ENCODE results near the gene ZBTB3. TPM values are rescaled to one million over a fixed set of nuclear protein-coding genes. Genes with fewer than 3 reads are reported as not detected.
"Not testable (repeated sequence)": the region's sequence is repeated elsewhere in the genome, so short reads cannot be mapped to it uniquely, and the experiment has no call there.

The ZBTB3 gene
- total RNA-seq, 1 experiment from 2014 or later, result 7.1 TPM

DNA sequence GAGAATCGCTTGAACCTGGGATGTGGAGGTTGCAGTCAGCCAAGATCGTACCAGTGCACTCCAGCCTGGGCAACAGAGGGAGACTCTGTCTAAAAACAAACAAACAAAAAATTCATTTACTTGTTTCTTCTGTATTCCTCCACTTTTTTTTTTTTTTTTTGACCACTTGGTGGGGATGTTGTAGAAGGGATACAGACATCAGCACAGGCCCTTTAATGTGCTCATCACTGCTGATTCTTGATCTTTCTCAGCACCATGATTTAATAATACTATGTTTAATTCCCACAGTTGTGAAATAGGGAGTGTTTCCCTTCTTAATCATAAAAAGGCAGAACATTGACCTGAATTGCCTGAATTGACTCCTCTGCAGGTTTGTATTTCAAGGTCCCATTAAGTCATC, 21.1 kb downstream of the ZBTB3 start:
- intact Hi-C loops (cut with micrococcal nuclease), result loop anchor here (1.0 to 2.0 kb wide), 3 partner anchors 36 to 108 kb away; partner anchors contain the start of gene TMEM179B
- H3K27me3 Mint-ChIP-seq (ENCODE audit: insufficient read depth, unreplicated experiment), result no peaks in the 10 kb centered on the region
- no peak overlapping the region for H3K4me3 Mint-ChIP-seq (ENCODE audit: unreplicated experiment)
- H3K36me3 Mint-ChIP-seq (ENCODE audit: insufficient read depth, unreplicated experiment), result peaks cover 70% of the 10 kb centered on the region
- no peaks in the 10 kb centered on the region for H3K9me3 Mint-ChIP-seq (ENCODE audit: unreplicated experiment)
- BruUV-seq (replicated peaks), result no TSS peak
- no peaks in the 10 kb centered on the region for H3K4me1 Mint-ChIP-seq (ENCODE audit: insufficient read depth, unreplicated experiment)
- POLR2A ChIA-PET, result interaction anchor here (0.9 to 1.3 kb wide), 2 partner anchors 55 to 108 kb away, joined by 3 to 4 read pairs; partner anchors contain the start of gene TMEM179B
- TF ChIP-seq CTCF (IDR thresholded peaks at IDR 0.05; ENCODE audit: unreplicated experiment), result peak; percentile 42
- peak; percentile 57 for DNase-seq (ENCODE audit: unreplicated experiment)
- CTCF ChIA-PET, result interaction anchor here (0.6 to 1.6 kb wide), 9 partner anchors 9 to 127 kb away, joined by 3 to 8 read pairs (median 4); partner anchors contain the start of gene TMEM179B
- no peak overlapping the region for H3K27ac Mint-ChIP-seq (ENCODE audit: low read depth, unreplicated experiment)

- H3K4me3 Mint-ChIP-seq (ENCODE audit: unreplicated experiment), result peak overlapping the region; percentile 92
- BruUV-seq (replicated peaks); H3K27me3 Mint-ChIP-seq (ENCODE audit: insufficient read depth, unreplicated experiment); H3K9me3 Mint-ChIP-seq (ENCODE audit: unreplicated experiment); intact Hi-C loops (cut with micrococcal nuclease); H3K4me1 Mint-ChIP-seq (ENCODE audit: insufficient read depth, unreplicated experiment); DNase-seq (ENCODE audit: unreplicated experiment): not testable (repeated sequence)
- POLR2A ChIA-PET, result interaction anchor here (0.6 to 10.3 kb wide), 23 partner anchors 18 to 204 kb away, joined by 3 to 197 read pairs (median 19); partner anchors contain the start of genes B3GAT3, BSCL2, C11orf98 and CSKMT
- CTCF ChIA-PET, result interaction anchor here (1.0 to 1.7 kb wide), 5 partner anchors 23 to 131 kb away, joined by 3 to 9 read pairs (median 3); no protein-coding TSS in a partner anchor
- H3K27ac Mint-ChIP-seq (ENCODE audit: low read depth, unreplicated experiment), result peak overlapping the region; percentile 54
- peaks cover 65% of the 10 kb centered on the region for H3K36me3 Mint-ChIP-seq (ENCODE audit: insufficient read depth, unreplicated experiment)
Observed at GRCh38 chr11:62730076-62730475, 23.9 kb downstream of the ZBTB3 start.

- intact Hi-C loops (cut with micrococcal nuclease), result loop anchor here (2.0 kb wide), 1 partner anchor 134 kb away; no protein-coding TSS in a partner anchor
- TF ChIP-seq CTCF (IDR thresholded peaks at IDR 0.05; ENCODE audit: unreplicated experiment), result no peak
- Mint-ChIP-seq H3K9me3 (ENCODE audit: unreplicated experiment) (no peaks in the 10 kb centered on the region), H3K27me3 (ENCODE audit: insufficient read depth, unreplicated experiment) (no peaks in the 10 kb centered on the region), H3K27ac (ENCODE audit: low read depth, unreplicated experiment) (peak within 1 kb of the TSS; percentile 97), H3K36me3 (ENCODE audit: insufficient read depth, unreplicated experiment) (peaks cover 64% of the 10 kb centered on the region), H3K4me1 (ENCODE audit: insufficient read depth, unreplicated experiment) (peaks cover 16% of the 10 kb centered on the region), H3K4me3 (ENCODE audit: unreplicated experiment) (peak within 1 kb of the TSS; percentile 92)
- TSS peak; percentile 74 for BruUV-seq (replicated peaks)
- ChIA-PET CTCF (interaction anchor here (0.7 to 1.8 kb wide), 7 partner anchors 18 to 135 kb away, joined by 3 to 5 read pairs (median 3); partner anchors contain the start of gene NXF1), POLR2A (interaction anchor here (0.6 to 10.3 kb wide), 38 partner anchors 10 to 1467 kb away, joined by 3 to 197 read pairs (median 12); partner anchors contain the start of genes AHNAK, B3GAT3, BSCL2 and C11orf98)
- peak; percentile 93 for DNase-seq (ENCODE audit: unreplicated experiment)
Observed at GRCh38 chr11:62728171-62728988, 25.6 kb downstream of the ZBTB3 start, which contains the start of gene TTC9C. TTC9C (plus strand) TSS chr11:62728486; CDS start chr11:62728849, 363 bp downstream.

GRCh38 chr11:62727872-62728170, 26.1 kb downstream of the ZBTB3 start:
- peak; percentile 99 for DNase-seq (ENCODE audit: unreplicated experiment)
- no peak for TF ChIP-seq CTCF (IDR thresholded peaks at IDR 0.05; ENCODE audit: unreplicated experiment)

More at GRCh38 chr11:62727872-62728170, 26.1 kb downstream of the ZBTB3 start:
- peaks cover 16% of the 10 kb centered on the region for H3K4me1 Mint-ChIP-seq (ENCODE audit: insufficient read depth, unreplicated experiment)
- H3K9me3 Mint-ChIP-seq (ENCODE audit: unreplicated experiment), result no peaks in the 10 kb centered on the region
- peaks cover 64% of the 10 kb centered on the region for H3K36me3 Mint-ChIP-seq (ENCODE audit: insufficient read depth, unreplicated experiment)
- H3K27ac Mint-ChIP-seq (ENCODE audit: low read depth, unreplicated experiment), result peak overlapping the region; percentile 97
- POLR2A ChIA-PET, result interaction anchor here (0.6 to 10.3 kb wide), 46 partner anchors 10 to 1499 kb away, joined by 3 to 197 read pairs (median 8); partner anchors contain the start of genes AHNAK, B3GAT3, BSCL2 and C11orf98
- no TSS peak for BruUV-seq (replicated peaks)
- intact Hi-C loops (cut with micrococcal nuclease), result loop anchor here (2.0 kb wide), 1 partner anchor 135 kb away; no protein-coding TSS in a partner anchor
- H3K4me3 Mint-ChIP-seq (ENCODE audit: unreplicated experiment), result peak overlapping the region; percentile 92
- CTCF ChIA-PET, result interaction anchor here (0.6 to 3.1 kb wide), 5 partner anchors 47 to 333 kb away, joined by 3 to 22 read pairs (median 4); no protein-coding TSS in a partner anchor
- no peaks in the 10 kb centered on the region for H3K27me3 Mint-ChIP-seq (ENCODE audit: insufficient read depth, unreplicated experiment)

All from MCF 10A (cell line).